CD4-positive, alpha-beta memory T cell (primary cell): ENCODE results near the gene SPAG6. TPM values are rescaled to one million over a fixed set of nuclear protein-coding genes. Genes with fewer than 3 reads are reported as not detected.

Source experiments
- CTCF ChIA-PET: fragments of 350-600 bp; sonication (Branson Sonifier 250); formaldehyde crosslinking; loops from one replicate; lab custom pipeline; 2021; ENCODE audit warnings: inconsistent platforms; ENCODE audit not compliant: partially characterized antibody; lab: Charles Lee
- POLR2A ChIA-PET: fragments of 350-600 bp; sonication (Branson Sonifier 250); formaldehyde crosslinking; loops from one replicate; lab custom pipeline; 2021; ENCODE audit not compliant: partially characterized antibody; lab: Charles Lee
- DNase-seq, 5 donors: peaks; one replicate each; pipeline versions ENCODE4 v3.0.0 to v3.0.0-alpha.2; 2020 to 2022; ENCODE audit warnings: mixed read lengths in 1 of 5
- H3K27ac ChIP-seq: one replicate; pipeline ENCODE4 v1.7.0; 2013; ENCODE audit warnings: low read depth, low read length
- H3K27me3 ChIP-seq: 2 replicates; pipeline ENCODE4 v1.7.0; 2013; ENCODE audit warnings: mild to moderate bottlenecking, low read length, moderate library complexity; ENCODE audit not compliant: insufficient read depth
- H3K36me3 ChIP-seq: 2 replicates; pipeline ENCODE4 v1.7.0; 2013; ENCODE audit warnings: mild to moderate bottlenecking, low read length, moderate library complexity; ENCODE audit not compliant: insufficient read depth
- H3K4me1 ChIP-seq: 2 replicates; pipeline ENCODE4 v1.7.0; 2013; ENCODE audit warnings: mild to moderate bottlenecking, low read length, moderate library complexity; ENCODE audit not compliant: insufficient read depth
- H3K4me3 ChIP-seq, 2 donors: one replicate each; pipeline ENCODE4 v1.7.0; 2013; ENCODE audit warnings: low read length in 2 of 2, mild to moderate bottlenecking in 1 of 2
- H3K9me3 ChIP-seq, 2 donors: one replicate each; pipeline ENCODE4 v1.7.0; 2013; ENCODE audit warnings: low read length in 2 of 2, control low read depth in 1 of 2; ENCODE audit not compliant: control insufficient read depth in 1 of 2
- H3K27ac Mint-ChIP-seq, 7 donors: one replicate each; pipeline ENCODE4 v1.8.0; 2020 to 2021; ENCODE audit warnings: mixed read lengths in 7 of 7, mild to moderate bottlenecking in 6 of 7, inconsistent platforms in 3 of 7, moderate library complexity in 3 of 7
- H3K27me3 Mint-ChIP-seq, 2 donors: one replicate each; pipeline ENCODE4 v1.8.0; 2020 to 2021; ENCODE audit warnings: mixed read lengths in 2 of 2
- H3K36me3 Mint-ChIP-seq, 2 donors: one replicate each; pipeline ENCODE4 v1.8.0; 2020 to 2021; ENCODE audit warnings: mixed read lengths in 2 of 2, inconsistent platforms in 1 of 2, mild to moderate bottlenecking in 1 of 2
- H3K4me1 Mint-ChIP-seq, 4 donors: one replicate each; pipeline ENCODE4 v1.8.0; 2020 to 2021; ENCODE audit warnings: mixed read lengths in 4 of 4, mild to moderate bottlenecking in 1 of 4
- H3K4me3 Mint-ChIP-seq, 8 donors: one replicate each; pipeline ENCODE4 v1.8.0; 2020 to 2021; ENCODE audit warnings: mixed read lengths in 8 of 8, mild to moderate bottlenecking in 7 of 8, moderate library complexity in 6 of 8, inconsistent platforms in 3 of 8
- H3K9me3 Mint-ChIP-seq, 8 donors: one replicate each; pipeline ENCODE4 v1.8.0; 2020 to 2021; ENCODE audit warnings: mixed read lengths in 8 of 8, mild to moderate bottlenecking in 5 of 8, inconsistent platforms in 3 of 8, moderate library complexity in 1 of 8
- intact Hi-C: fragments of 100-400 bp; cut with micrococcal nuclease; formaldehyde crosslinking; loops from one replicate; pipeline ENCODE4 v1.15.1; 2023
- polyA plus RNA-seq, 2 donors: library from polyadenylated mRNA; unstranded; fragments of 300-500 nt; fragmentation: Illumina TruSeq; gene quantifications; one replicate each; pipeline ENCODE4 v1.2.3, GENCODE V29; 2021
- total RNA-seq, 2 experiments: library from RNA; stranded (reverse); gene quantifications; one replicate each; pipeline ENCODE4 v1.2.3, GENCODE V29; 2021

The SPAG6 gene
- total and polyA plus RNA-seq, 4 experiments from 2014 or later, result not detected

DNA sequence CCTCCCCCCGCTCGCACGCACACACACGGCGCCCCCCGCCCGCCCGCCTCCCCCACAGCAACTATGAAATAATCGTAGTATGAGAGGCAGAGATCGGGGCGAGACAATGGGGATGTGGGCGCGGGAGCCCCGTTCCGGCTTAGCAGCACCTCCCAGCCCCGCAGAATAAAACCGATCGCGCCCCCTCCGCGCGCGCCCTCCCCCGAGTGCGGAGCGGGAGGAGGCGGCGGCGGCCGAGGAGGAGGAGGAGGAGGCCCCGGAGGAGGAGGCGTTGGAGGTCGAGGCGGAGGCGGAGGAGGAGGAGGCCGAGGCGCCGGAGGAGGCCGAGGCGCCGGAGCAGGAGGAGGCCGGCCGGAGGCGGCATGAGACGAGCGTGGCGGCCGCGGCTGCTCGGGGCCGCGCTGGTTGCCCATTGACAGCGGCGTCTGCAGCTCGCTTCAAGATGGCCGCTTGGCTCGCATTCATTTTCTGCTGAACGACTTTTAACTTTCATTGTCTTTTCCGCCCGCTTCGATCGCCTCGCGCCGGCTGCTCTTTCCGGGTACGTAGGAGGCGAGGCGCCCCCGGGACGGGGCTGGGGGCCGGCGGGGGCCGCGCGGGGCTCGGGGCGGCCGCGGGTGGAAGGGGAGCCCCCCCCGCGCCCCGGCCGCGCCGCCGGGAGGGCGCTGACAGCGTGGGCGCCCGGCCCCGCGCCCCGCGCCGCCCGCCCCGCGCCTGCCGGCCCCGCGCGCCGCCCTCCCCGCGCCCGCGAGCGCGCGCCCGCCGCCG, 24.0 kb upstream of the SPAG6 start:
- intact Hi-C loops, result loop anchor here (2.0 to 5.0 kb wide), 5 partner anchors 19 to 1116 kb away; partner anchors contain the start of gene OTUD1
- Histone ChIP-seq H3K4me1 (peaks cover 67% of the 10 kb centered on the region), H3K36me3 (no peaks in the 10 kb centered on the region), H3K27me3 (no peaks in the 10 kb centered on the region), H3K9me3 (no peaks in the 10 kb centered on the region), H3K27ac (peak overlapping the region; percentile 62), H3K4me3 (peak overlapping the region; percentile 15 to 54)
- Mint-ChIP-seq H3K27me3 (peaks cover 10 to 17% of the 10 kb centered on the region in 2 donors), H3K27ac (peak overlapping the region; percentile 82 to 91 (median 85)), H3K4me1 (peaks cover 43 to 76% (median 57%) of the 10 kb centered on the region in 4 donors), H3K4me3 (peak overlapping the region; percentile 78 to 95 (median 88)), H3K9me3 (no peaks in the 10 kb centered on the region), H3K36me3 (peaks cover 0 to 23% of the 10 kb centered on the region in 2 donors)
- peak; percentile 72 to 79 (median 77) for DNase-seq
- ChIA-PET CTCF (interaction anchor here (1.0 to 2.2 kb wide), 2 partner anchors 11 to 57 kb away, joined by 3 to 10 read pairs; no protein-coding TSS in a partner anchor), POLR2A (interaction anchor here (1.0 to 4.8 kb wide), 7 partner anchors 11 to 825 kb away, joined by 3 to 53 read pairs (median 5); no protein-coding TSS in a partner anchor)

DNA sequence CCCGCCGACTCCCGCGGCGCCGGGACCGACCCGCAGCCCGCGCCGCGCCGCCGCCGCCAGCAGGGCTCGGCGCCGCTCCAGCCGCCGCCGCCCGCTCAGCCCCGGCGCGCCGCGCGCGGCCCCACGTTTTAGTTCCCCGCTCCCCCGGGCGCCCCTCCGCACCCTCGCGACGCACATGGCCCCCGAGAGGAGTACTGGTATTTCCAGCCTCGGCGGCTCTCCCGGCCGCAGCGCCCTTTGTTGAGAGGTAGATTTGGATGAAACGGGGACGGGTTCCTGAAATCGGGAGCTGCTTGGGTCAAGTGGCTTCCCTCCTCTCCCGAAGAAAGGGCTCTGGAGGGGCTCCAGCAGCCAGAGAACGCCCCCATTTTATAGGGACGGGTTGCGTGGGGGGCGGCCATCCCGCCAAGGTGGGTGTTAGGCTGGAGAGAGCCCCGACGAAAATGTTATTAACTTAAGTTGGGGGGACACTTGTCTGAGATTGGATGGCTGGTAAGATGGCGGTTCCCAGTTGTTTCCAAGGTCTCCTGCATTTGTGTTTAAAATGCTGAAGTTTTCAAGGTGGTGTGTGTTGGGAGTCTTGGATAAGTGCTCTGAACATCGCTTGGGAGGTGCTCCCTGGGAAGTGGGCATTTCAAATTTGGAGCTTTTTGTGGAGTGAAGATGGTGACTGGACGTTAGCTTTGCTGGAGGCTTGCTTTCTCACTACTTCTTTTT, 23.2 kb upstream of the SPAG6 start:
- H3K27ac ChIP-seq, result peak overlapping the region; percentile 57
- H3K4me3 ChIP-seq, result peak overlapping the region; percentile 12 to 54
- Mint-ChIP-seq H3K36me3 (peaks cover 0 to 24% of the 10 kb centered on the region in 2 donors), H3K27me3 (peaks cover 10 to 17% of the 10 kb centered on the region in 2 donors), H3K4me1 (peaks cover 39 to 75% (median 57%) of the 10 kb centered on the region in 4 donors), H3K9me3 (no peaks in the 10 kb centered on the region), H3K4me3 (peak overlapping the region; percentile 85 to 94 (median 88)), H3K27ac (peak overlapping the region; percentile 87 to 95 (median 91))
- H3K4me1 ChIP-seq, result peaks cover 64% of the 10 kb centered on the region
- peak in 2 of 5 donors; percentile 33 to 50 for DNase-seq
- POLR2A ChIA-PET, result interaction anchor here (0.9 to 4.8 kb wide), 13 partner anchors 10 to 1117 kb away, joined by 3 to 53 read pairs (median 4); partner anchors contain the start of genes DNAJC1 and OTUD1
- no peaks in the 10 kb centered on the region for H3K9me3 ChIP-seq
- CTCF ChIA-PET, result interaction anchor here (1.0 to 2.2 kb wide), 2 partner anchors 10 to 58 kb away, joined by 3 to 10 read pairs; no protein-coding TSS in a partner anchor
- no peaks in the 10 kb centered on the region for H3K36me3 ChIP-seq
- no peaks in the 10 kb centered on the region for H3K27me3 ChIP-seq
- intact Hi-C loops, result loop anchor here (2.0 to 5.0 kb wide), 5 partner anchors 19 to 1115 kb away; partner anchors contain the start of gene OTUD1

DNA sequence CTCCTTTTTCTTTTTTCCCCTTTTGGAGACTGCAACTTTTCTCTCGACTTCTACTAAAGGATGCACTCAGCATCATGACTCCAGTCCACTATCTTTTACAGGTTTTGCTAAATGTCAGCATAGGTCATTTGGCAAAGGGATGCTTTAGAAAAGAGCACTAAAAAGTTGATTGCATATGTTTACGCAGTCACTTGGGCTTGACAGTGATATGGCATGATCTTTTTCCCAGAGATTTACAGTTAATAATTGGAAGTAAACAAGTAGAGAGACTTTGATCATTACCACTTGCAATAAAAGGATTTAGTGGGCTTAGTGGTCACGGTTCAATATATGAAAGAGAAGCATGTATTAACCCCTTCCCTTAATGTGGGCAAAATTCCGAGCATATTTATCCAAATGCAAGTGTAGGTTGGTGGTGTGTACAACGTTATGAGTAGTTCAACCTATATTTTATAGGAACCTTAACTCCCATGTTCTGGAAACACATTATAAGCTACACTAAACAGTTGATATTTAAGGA, 22.6 kb upstream of the SPAG6 start:
- H3K27ac ChIP-seq, result no peak overlapping the region
- peak overlapping the region; percentile 85 to 94 (median 88) for H3K4me3 Mint-ChIP-seq
- peaks cover 37 to 69% (median 53%) of the 10 kb centered on the region in 4 donors for H3K4me1 Mint-ChIP-seq
- H3K9me3 Mint-ChIP-seq, result peaks cover 0 to 1% (median 0%) of the 10 kb centered on the region in 8 donors
- ChIA-PET CTCF (interaction anchor here (2.2 kb wide), 1 partner anchor 9 kb away, joined by 10 read pairs; no protein-coding TSS in a partner anchor), POLR2A (interaction anchor here (0.9 to 4.8 kb wide), 11 partner anchors 10 to 1116 kb away, joined by 3 to 53 read pairs (median 4); partner anchors contain the start of genes DNAJC1 and OTUD1)
- H3K27me3 Mint-ChIP-seq, result peaks cover 10 to 17% of the 10 kb centered on the region in 2 donors
- intact Hi-C loops, result loop anchor here (5.0 kb wide), 4 partner anchors 345 to 1115 kb away; partner anchors contain the start of gene OTUD1
- H3K4me3 ChIP-seq, result peak overlapping the region; percentile 12 to 54
- no peaks in the 10 kb centered on the region for H3K27me3 ChIP-seq
- H3K4me1 ChIP-seq, result peaks cover 58% of the 10 kb centered on the region
- no peak for DNase-seq
- H3K36me3 ChIP-seq, result no peaks in the 10 kb centered on the region
- H3K27ac Mint-ChIP-seq, result peak overlapping the region; percentile 87 to 95 (median 91)
- H3K9me3 ChIP-seq, result no peaks in the 10 kb centered on the region
- H3K36me3 Mint-ChIP-seq, result peaks cover 3 to 28% of the 10 kb centered on the region in 2 donors

DNA sequence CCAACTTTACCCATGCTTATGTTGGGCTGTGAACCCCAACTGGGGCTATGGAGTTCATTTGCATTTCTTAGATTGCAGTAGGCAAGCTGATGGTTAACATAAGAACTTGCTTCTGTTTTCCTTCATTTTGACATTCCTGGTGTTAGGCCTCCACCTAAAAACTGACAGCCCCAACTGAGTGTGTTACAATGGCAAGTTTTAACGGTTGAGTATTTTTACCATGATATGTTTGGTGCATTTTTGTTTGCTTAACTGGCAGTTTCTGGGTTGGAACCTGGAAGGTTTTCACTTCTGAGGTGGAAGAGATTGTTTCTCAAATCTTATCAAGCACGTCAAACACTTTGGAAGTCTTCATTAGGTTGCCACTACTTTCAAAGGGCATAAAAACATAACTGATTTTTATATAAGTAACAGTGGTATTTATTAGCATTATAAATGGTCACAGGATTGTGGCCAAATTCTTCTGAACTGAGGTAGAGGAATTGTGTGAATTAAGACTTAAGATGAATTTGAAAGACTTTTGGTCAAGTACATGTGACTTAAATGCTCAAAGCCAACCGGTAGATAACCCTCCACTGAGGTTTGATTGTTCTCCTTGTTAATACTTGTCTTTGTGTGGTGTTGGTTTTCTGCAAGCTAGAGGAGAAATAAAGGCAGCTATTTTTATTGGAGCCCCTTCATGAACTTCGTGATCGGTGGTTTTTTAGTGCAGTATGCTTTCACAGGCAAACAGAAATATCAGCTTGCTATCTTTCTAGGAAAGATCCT, 21.6 kb upstream of the SPAG6 start:
- peaks cover 36 to 58% (median 49%) of the 10 kb centered on the region in 4 donors for H3K4me1 Mint-ChIP-seq
- H3K4me3 ChIP-seq, result no peak overlapping the region
- POLR2A ChIA-PET, result interaction anchor here (1.0 to 4.8 kb wide), 10 partner anchors 8 to 286 kb away, joined by 3 to 53 read pairs (median 8); partner anchors contain the start of gene COMMD3

DNA sequence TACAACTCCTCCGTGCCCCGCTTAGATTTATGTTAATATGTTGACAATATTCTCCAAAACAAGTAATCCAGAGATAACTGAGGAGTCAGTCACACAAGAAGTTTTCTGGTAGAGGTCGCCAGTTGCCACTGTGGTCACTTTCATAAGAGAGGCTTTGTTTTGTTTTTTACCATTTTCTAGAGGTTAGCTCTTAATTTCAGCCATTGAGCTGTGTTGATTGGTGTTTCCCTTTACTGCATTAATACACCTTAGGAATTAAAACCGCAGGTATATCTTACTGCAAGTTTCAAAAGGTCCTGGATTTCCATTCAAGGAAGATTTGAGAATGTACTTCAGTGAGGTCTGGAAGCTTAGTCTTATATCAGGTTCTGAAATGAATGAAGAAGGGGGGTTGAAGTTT, 20.9 kb upstream of the SPAG6 start:
- peaks cover 47% of the 10 kb centered on the region for H3K4me1 ChIP-seq
- POLR2A ChIA-PET, result interaction anchor here (0.6 to 4.8 kb wide), 10 partner anchors 8 to 799 kb away, joined by 3 to 53 read pairs (median 8); partner anchors contain the start of genes COMMD3 and SKIDA1
- CTCF ChIA-PET, result interaction anchor here (0.7 to 1.3 kb wide), 2 partner anchors 9 to 339 kb away, joined by 3 to 4 read pairs; partner anchors contain the start of gene COMMD3
- Mint-ChIP-seq H3K4me1 (peaks cover 36 to 53% (median 47%) of the 10 kb centered on the region in 4 donors), H3K27ac (peak overlapping the region; percentile 81 to 97 (median 91)), H3K27me3 (peaks cover 10 to 17% of the 10 kb centered on the region in 2 donors), H3K9me3 (peaks cover 0 to 1% (median 0%) of the 10 kb centered on the region in 8 donors), H3K36me3 (peaks cover 8 to 34% of the 10 kb centered on the region in 2 donors), H3K4me3 (peak overlapping the region; percentile 85 to 94 (median 88))
- intact Hi-C loops, result loop anchor here (2.0 to 5.0 kb wide), 5 partner anchors 343 to 1113 kb away; partner anchors contain the start of gene OTUD1
- H3K27ac ChIP-seq, result peak overlapping the region; percentile 65
- no peaks in the 10 kb centered on the region for H3K9me3 ChIP-seq
- H3K27me3 ChIP-seq, result no peaks in the 10 kb centered on the region
- no peak for DNase-seq
- H3K4me3 ChIP-seq, result peak overlapping the region in 1 of 2 donors; percentile 68
- H3K36me3 ChIP-seq, result no peaks in the 10 kb centered on the region

More for the DNA sequence above, 21.6 kb upstream of the SPAG6 start:
- DNase-seq, result no peak
- Histone ChIP-seq H3K36me3 (no peaks in the 10 kb centered on the region), H3K27ac (no peak overlapping the region), H3K9me3 (no peaks in the 10 kb centered on the region), H3K4me1 (peaks cover 50% of the 10 kb centered on the region), H3K27me3 (no peaks in the 10 kb centered on the region)
- CTCF ChIA-PET, result interaction anchor here (0.7 to 1.3 kb wide), 2 partner anchors 8 to 339 kb away, joined by 3 to 4 read pairs; partner anchors contain the start of gene COMMD3
- H3K4me3 Mint-ChIP-seq, result peak overlapping the region; percentile 85 to 94 (median 88)
- peaks cover 4 to 30% of the 10 kb centered on the region in 2 donors for H3K36me3 Mint-ChIP-seq
- H3K9me3 Mint-ChIP-seq, result peaks cover 0 to 1% (median 0%) of the 10 kb centered on the region in 8 donors
- H3K27ac Mint-ChIP-seq, result peak overlapping the region in 6 of 7 donors; percentile 8 to 96 (median 78)
- H3K27me3 Mint-ChIP-seq, result peaks cover 10 to 17% of the 10 kb centered on the region in 2 donors
- intact Hi-C loops, result loop anchor here (2.0 to 5.0 kb wide), 5 partner anchors 344 to 1114 kb away; partner anchors contain the start of gene OTUD1
